ENCODE data around the gene PGC. TPM values are rescaled to one million over a fixed set of nuclear protein-coding genes. Genes with fewer than 3 reads are reported as not detected.

PGC gene
- total RNA-seq, 1 donor from 2014 or later: not detected

- DNase-seq (ENCODE audit: low spot score): peak; percentile 62
- Mint-ChIP-seq H3K9me3 (ENCODE audit: unreplicated experiment) (no peaks in the 10 kb centered on the region), H3K27ac (ENCODE audit: unreplicated experiment) (peak within 1 kb of the TSS; percentile 92), H3K4me3 (ENCODE audit: unreplicated experiment) (peak within 1 kb of the TSS; percentile 97), H3K27me3 (ENCODE audit: unreplicated experiment) (peaks cover 5% of the 10 kb centered on the region), H3K4me1 (ENCODE audit: unreplicated experiment) (peaks cover 46% of the 10 kb centered on the region), H3K36me3 (ENCODE audit: low read depth, unreplicated experiment) (peaks cover 23% of the 10 kb centered on the region)
- TF ChIP-seq CTCF (IDR thresholded peaks at IDR 0.05; ENCODE audit: unreplicated experiment): no peak
These were observed 33.6 kb upstream of the PGC start, which contains the start of gene PRICKLE4 for GRCh38 chr6:41780551-41781365. Gene PRICKLE4, plus strand, starts transcription at chr6:41780782. Its CDS starts 2,692 bp downstream, at chr6:41783474.

GRCh38 chr6:41779788-41780550, 32.8 kb upstream of the PGC start, which contains the start of gene FRS3:
Gene FRS3, minus strand, starts transcription at chr6:41779900. Its CDS starts 2,913 bp downstream, at chr6:41776987.
- H3K27ac Mint-ChIP-seq (ENCODE audit: unreplicated experiment): peak within 1 kb of the TSS; percentile 86
- peaks cover 39% of the 10 kb centered on the region for H3K4me1 Mint-ChIP-seq (ENCODE audit: unreplicated experiment)
- H3K9me3 Mint-ChIP-seq (ENCODE audit: unreplicated experiment): no peaks in the 10 kb centered on the region
- peak; percentile 91 for TF ChIP-seq CTCF (IDR thresholded peaks at IDR 0.05; ENCODE audit: unreplicated experiment)
- peaks cover 5% of the 10 kb centered on the region for H3K27me3 Mint-ChIP-seq (ENCODE audit: unreplicated experiment)
- peak; percentile 100 for DNase-seq (ENCODE audit: low spot score)
- H3K4me3 Mint-ChIP-seq (ENCODE audit: unreplicated experiment): peak within 1 kb of the TSS; percentile 97
- peaks cover 21% of the 10 kb centered on the region for H3K36me3 Mint-ChIP-seq (ENCODE audit: low read depth, unreplicated experiment)

- H3K36me3 Mint-ChIP-seq (ENCODE audit: low read depth, unreplicated experiment): peaks cover 23% of the 10 kb centered on the region
- TF ChIP-seq CTCF (IDR thresholded peaks at IDR 0.05; ENCODE audit: unreplicated experiment): no peak
- H3K4me3 Mint-ChIP-seq (ENCODE audit: unreplicated experiment): peak overlapping the region; percentile 97
- H3K9me3 Mint-ChIP-seq (ENCODE audit: unreplicated experiment): no peaks in the 10 kb centered on the region
- peaks cover 33% of the 10 kb centered on the region for H3K4me1 Mint-ChIP-seq (ENCODE audit: unreplicated experiment)
- peaks cover 5% of the 10 kb centered on the region for H3K27me3 Mint-ChIP-seq (ENCODE audit: unreplicated experiment)
- H3K27ac Mint-ChIP-seq (ENCODE audit: unreplicated experiment): peak overlapping the region; percentile 86
- DNase-seq (ENCODE audit: low spot score): no peak
These were observed 32.1 kb upstream of the PGC start for GRCh38 chr6:41779336-41779735.

- no peak for TF ChIP-seq CTCF (IDR thresholded peaks at IDR 0.05; ENCODE audit: unreplicated experiment)
- Mint-ChIP-seq H3K4me3 (ENCODE audit: unreplicated experiment) (peak overlapping the region; percentile 97), H3K27me3 (ENCODE audit: unreplicated experiment) (peaks cover 5% of the 10 kb centered on the region), H3K9me3 (ENCODE audit: unreplicated experiment) (no peaks in the 10 kb centered on the region), H3K27ac (ENCODE audit: unreplicated experiment) (peak overlapping the region; percentile 86), H3K4me1 (ENCODE audit: unreplicated experiment) (peaks cover 29% of the 10 kb centered on the region), H3K36me3 (ENCODE audit: low read depth, unreplicated experiment) (peaks cover 24% of the 10 kb centered on the region)
- no peak for DNase-seq (ENCODE audit: low spot score)
These were observed 31.7 kb upstream of the PGC start for GRCh38 chr6:41778895-41779294.

Data from endothelial cell (in vitro differentiated cells).